NCI-H1694 treated with DMSO at 0.1 percent for 48 hours (cell line): ENCODE measurements around the gene HOXD12.

Source experiments
- DNase-seq: peaks from one replicate; lab custom pipeline; 2025; lab: John Stamatoyannopoulos, UW

HOXD12 gene

GRCh38 chr2:176080540-176081375 is 18.8 kb upstream of the HOXD12 start:
- DNase-seq: no peak

- DNase-seq: no peak
Observed at GRCh38 chr2:176081376-176081836, 18.2 kb upstream of the HOXD12 start.

GRCh38 chr2:176081837-176082524 is 17.6 kb upstream of the HOXD12 start:
- DNase-seq: no peak

- no peak for DNase-seq
Observed at GRCh38 chr2:176082525-176082823, 17.1 kb upstream of the HOXD12 start.

- DNase-seq: no peak
Observed at GRCh38 chr2:176082824-176083751, 16.5 kb upstream of the HOXD12 start.

GRCh38 chr2:176083796-176084261 is 15.8 kb upstream of the HOXD12 start, which contains the start of gene EVX2:
Gene EVX2, minus strand, starts transcription at chr2:176083962. Its CDS starts 186 bp downstream, at chr2:176083776.
- no peak for DNase-seq

GRCh38 chr2:176084611-176085119 is 14.9 kb upstream of the HOXD12 start:
- DNase-seq: no peak

GRCh38 chr2:176085120-176085788 is 14.3 kb upstream of the HOXD12 start:
- DNase-seq: no peak

GRCh38 chr2:176085861-176086771 is 13.5 kb upstream of the HOXD12 start:
- peak; percentile 60 for DNase-seq

GRCh38 chr2:176087330-176088047 is 12.1 kb upstream of the HOXD12 start:
- DNase-seq: no peak

GRCh38 chr2:176088048-176088936 is 11.3 kb upstream of the HOXD12 start:
- peak; percentile 38 for DNase-seq

GRCh38 chr2:176088937-176089842 is 10.4 kb upstream of the HOXD12 start:
- DNase-seq: no peak

- DNase-seq: no peak
Observed at GRCh38 chr2:176089843-176090395, 9.7 kb upstream of the HOXD12 start.

GRCh38 chr2:176090862-176091261 is 8.7 kb upstream of the HOXD12 start:
- DNase-seq: no peak

- no peak for DNase-seq
Observed at GRCh38 chr2:176091329-176092258, 8.0 kb upstream of the HOXD12 start.
